HG03575 (cell line): ENCODE measurements around the gene IER5.
"Not testable (repeated sequence)": the region's sequence is repeated elsewhere in the genome, so short reads cannot be mapped to it uniquely, and the experiment has no call there.

Source experiments
- ATAC-seq: cut with Tn5 transposase; IDR thresholded peaks from one replicate; pipeline ENCODE4 v1.9.1; 2021; ENCODE audit not compliant: unreplicated experiment, insufficient number of reproducible peaks, low FRiP score; ENCODE audit errors: extremely low read depth

The IER5 gene

GRCh38 chr1:181088079-181089016 lies at the start of gene IER5:
Gene IER5, plus strand, starts transcription at chr1:181088700. Its CDS starts 203 bp downstream, at chr1:181088903.
- peak; percentile 29 for ATAC-seq

GRCh38 chr1:181040284-181040865 lies 48.1 kb upstream of the IER5 start:
- no peak for ATAC-seq

GRCh38 chr1:181043025-181043888 lies 45.2 kb upstream of the IER5 start:
- ATAC-seq: no peak

- no peak for ATAC-seq
Measured at GRCh38 chr1:181044449-181044966, 44.0 kb upstream of the IER5 start.

GRCh38 chr1:181045946-181046345 lies 42.6 kb upstream of the IER5 start:
- ATAC-seq: not testable (repeated sequence)

- no peak for ATAC-seq
Measured at GRCh38 chr1:181049378-181049777, 39.1 kb upstream of the IER5 start.

GRCh38 chr1:181050922-181051321 lies 37.6 kb upstream of the IER5 start:
- no peak for ATAC-seq

- no peak for ATAC-seq
Measured at GRCh38 chr1:181056560-181056959, 31.9 kb upstream of the IER5 start.

- ATAC-seq: no peak
Measured at GRCh38 chr1:181057079-181057478, 31.4 kb upstream of the IER5 start.

GRCh38 chr1:181059435-181059834 lies 29.1 kb upstream of the IER5 start:
- ATAC-seq: no peak

- ATAC-seq: no peak
Measured at GRCh38 chr1:181060066-181060465, 28.4 kb upstream of the IER5 start.

- ATAC-seq: not testable (repeated sequence)
Measured at GRCh38 chr1:181060947-181061346, 27.6 kb upstream of the IER5 start.

- ATAC-seq: no peak
Measured at GRCh38 chr1:181061487-181061886, 27.0 kb upstream of the IER5 start.

GRCh38 chr1:181061891-181062835 lies 26.3 kb upstream of the IER5 start:
- peak; percentile 62 for ATAC-seq

- peak; percentile 75 for ATAC-seq
Measured at GRCh38 chr1:181062836-181063428, 25.6 kb upstream of the IER5 start.

- no peak for ATAC-seq
Measured at GRCh38 chr1:181064011-181064623, 24.4 kb upstream of the IER5 start.

GRCh38 chr1:181064702-181065101 lies 23.8 kb upstream of the IER5 start:
- ATAC-seq: no peak
